ENCODE measurements around the gene MYO15A. TPM values are rescaled to one million over a fixed set of nuclear protein-coding genes. Genes with fewer than 3 reads are reported as not detected.

MYO15A gene
- total RNA-seq, 4 donors from 2014 or later = 0.33 to 0.98 (median 0.61) TPM

DNA sequence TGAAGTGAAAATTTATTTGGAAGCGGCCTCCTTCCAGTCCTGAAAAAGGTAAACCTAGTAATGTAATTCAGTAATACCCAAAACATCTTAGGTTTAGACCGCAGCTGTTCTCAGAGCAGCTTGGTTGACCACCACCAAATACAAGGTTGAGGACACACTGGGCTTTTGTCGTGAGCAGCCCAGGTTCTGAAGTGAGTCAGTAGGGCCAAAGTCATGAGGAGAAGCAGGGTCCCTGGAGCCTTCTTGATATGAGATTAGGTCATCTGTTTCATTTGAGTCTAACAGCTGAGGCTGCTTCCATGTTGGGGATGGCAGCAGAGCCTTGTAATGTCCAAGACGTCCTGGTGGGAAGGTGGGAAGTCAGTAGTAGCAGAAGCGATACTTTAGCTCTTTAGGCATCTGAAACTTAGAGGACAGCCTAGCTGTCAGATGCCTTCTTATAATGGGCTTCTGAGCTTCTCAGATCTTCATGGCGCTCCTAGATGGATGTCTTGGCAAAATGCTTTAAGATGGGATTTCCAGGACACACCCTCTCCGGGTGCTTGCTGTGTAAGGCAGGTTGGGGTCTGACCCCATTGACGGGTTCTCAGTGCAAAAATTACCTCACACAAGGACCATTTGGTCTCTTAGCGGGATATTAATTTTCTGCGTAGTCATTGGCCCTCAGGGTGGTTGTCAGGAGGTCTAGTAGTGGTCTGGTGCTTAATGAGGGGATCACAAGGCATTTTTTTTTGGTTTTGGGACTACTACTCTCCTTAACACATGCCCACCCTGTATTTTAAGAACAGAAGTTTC lies 77.5 kb downstream of the MYO15A start:
- TF ChIP-seq POLR2AphosphoS5 (IDR thresholded peaks at IDR 0.05) = no peak
- TF ChIP-seq EP300 (IDR thresholded peaks at IDR 0.05) = no peak
- TF ChIP-seq, protein P1, sequence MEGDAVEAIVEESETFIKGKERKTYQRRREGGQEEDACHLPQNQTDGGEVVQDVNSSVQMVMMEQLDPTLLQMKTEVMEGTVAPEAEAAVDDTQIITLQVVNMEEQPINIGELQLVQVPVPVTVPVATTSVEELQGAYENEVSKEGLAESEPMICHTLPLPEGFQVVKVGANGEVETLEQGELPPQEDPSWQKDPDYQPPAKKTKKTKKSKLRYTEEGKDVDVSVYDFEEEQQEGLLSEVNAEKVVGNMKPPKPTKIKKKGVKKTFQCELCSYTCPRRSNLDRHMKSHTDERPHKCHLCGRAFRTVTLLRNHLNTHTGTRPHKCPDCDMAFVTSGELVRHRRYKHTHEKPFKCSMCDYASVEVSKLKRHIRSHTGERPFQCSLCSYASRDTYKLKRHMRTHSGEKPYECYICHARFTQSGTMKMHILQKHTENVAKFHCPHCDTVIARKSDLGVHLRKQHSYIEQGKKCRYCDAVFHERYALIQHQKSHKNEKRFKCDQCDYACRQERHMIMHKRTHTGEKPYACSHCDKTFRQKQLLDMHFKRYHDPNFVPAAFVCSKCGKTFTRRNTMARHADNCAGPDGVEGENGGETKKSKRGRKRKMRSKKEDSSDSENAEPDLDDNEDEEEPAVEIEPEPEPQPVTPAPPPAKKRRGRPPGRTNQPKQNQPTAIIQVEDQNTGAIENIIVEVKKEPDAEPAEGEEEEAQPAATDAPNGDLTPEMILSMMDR (IDR thresholded peaks at IDR 0.05) = no peak
- no peak for TF ChIP-seq POLR2A (IDR thresholded peaks at IDR 0.05; ENCODE audit: low read depth)

GRCh38 chr17:18186627-18186982 lies 78.0 kb downstream of the MYO15A start:
- intact Hi-C loops (cut with DNase I) = loop anchor here (5.0 kb wide), 1 partner anchor 34 kb away; no protein-coding TSS in a partner anchor
- TF ChIP-seq EP300 (IDR thresholded peaks at IDR 0.05) = no peak
- TF ChIP-seq, protein P1 (IDR thresholded peaks at IDR 0.05) = no peak
- Histone ChIP-seq H3K4me3 (peak overlapping the region; percentile 87 to 97 (median 94)), H3K27ac (replicated peaks in 1 of 4) (peak overlapping the region; percentile 98 to 99 (median 98)), H3K36me3 (peaks cover 0 to 9% (median 2%) of the 10 kb centered on the region in 4 donors), H3K9me3 (no peaks in the 10 kb centered on the region), H3K4me1 (peaks cover 72 to 85% (median 79%) of the 10 kb centered on the region in 4 donors), H3K27me3 (no peaks in the 10 kb centered on the region)
- WGBS = 15% methylated on average over 1 of the region's 1 CpG
- no peak for DNase-seq (ENCODE audit: extremely low spot score)

More for the DNA sequence above, 77.5 kb downstream of the MYO15A start:
- H3K27me3 ChIP-seq = no peaks in the 10 kb centered on the region
- H3K4me3 ChIP-seq = peak overlapping the region; percentile 87 to 97 (median 94)
- H3K27ac ChIP-seq (replicated peaks in 1 of 4) = peak overlapping the region; percentile 98 to 99 (median 98)
- intact Hi-C loops (cut with DNase I) = loop anchor here (5.0 kb wide), 1 partner anchor 34 kb away; no protein-coding TSS in a partner anchor
- peaks cover 66 to 81% (median 75%) of the 10 kb centered on the region in 4 donors for H3K4me1 ChIP-seq
- 69% methylated on average over 3 of the region's 10 CpGs for WGBS
- DNase-seq (ENCODE audit: extremely low spot score) = no peak
- no peaks in the 10 kb centered on the region for H3K9me3 ChIP-seq
- peaks cover 0 to 9% (median 2%) of the 10 kb centered on the region in 4 donors for H3K36me3 ChIP-seq

DNA sequence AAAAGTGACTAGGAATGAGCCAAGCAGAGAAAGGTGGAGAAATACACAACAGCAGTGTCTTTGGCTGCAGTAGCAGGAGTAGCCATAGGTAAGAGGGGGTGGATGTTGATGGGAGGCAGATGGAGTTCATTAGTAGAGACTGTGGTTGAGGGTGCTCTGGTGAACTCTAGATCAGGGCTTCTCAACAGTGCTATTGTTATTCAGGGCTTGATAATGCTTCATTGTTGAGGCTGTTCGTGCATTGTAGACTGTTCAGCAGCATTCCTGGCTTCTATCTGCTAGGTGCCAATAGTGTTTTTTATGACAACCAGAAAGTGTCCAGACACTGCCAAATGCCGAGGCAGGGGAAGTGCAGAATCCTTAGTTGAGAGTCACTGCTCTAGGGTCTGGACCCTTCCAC lies 78.7 kb downstream of the MYO15A start:
- H3K36me3 ChIP-seq = peaks cover 0 to 9% (median 2%) of the 10 kb centered on the region in 4 donors
- no peaks in the 10 kb centered on the region for H3K27me3 ChIP-seq
- no peak for DNase-seq (ENCODE audit: extremely low spot score)
- intact Hi-C loops (cut with DNase I) = loop anchor here (5.0 kb wide), 1 partner anchor 35 kb away; no protein-coding TSS in a partner anchor
- peaks cover 73 to 85% (median 79%) of the 10 kb centered on the region in 4 donors for H3K4me1 ChIP-seq
- H3K4me3 ChIP-seq = peak overlapping the region; percentile 87 to 97 (median 94)
- H3K9me3 ChIP-seq = no peaks in the 10 kb centered on the region
- H3K27ac ChIP-seq (replicated peaks in 1 of 4) = peak overlapping the region; percentile 98 to 99 (median 98)
- no peak for TF ChIP-seq POLR2AphosphoS5 (IDR thresholded peaks at IDR 0.05)
- no peak for TF ChIP-seq EP300 (IDR thresholded peaks at IDR 0.05)
- TF ChIP-seq, protein P1 (IDR thresholded peaks at IDR 0.05) = no peak
- TF ChIP-seq POLR2A (IDR thresholded peaks at IDR 0.05; ENCODE audit: low read depth) = no peak
- WGBS = 16% methylated on average over 2 of the region's 2 CpGs

- peaks cover 77 to 88% (median 83%) of the 10 kb centered on the region in 4 donors for H3K4me1 ChIP-seq
- H3K36me3 ChIP-seq = peaks cover 0 to 13% (median 5%) of the 10 kb centered on the region in 4 donors
- whole genome bisulfite sequencing = 17% methylated on average over 9 of the region's 9 CpGs
- peak overlapping the region; percentile 98 to 99 (median 98) for H3K27ac ChIP-seq (replicated peaks in 1 of 4)
- no peaks in the 10 kb centered on the region for H3K27me3 ChIP-seq
- no peak for DNase-seq (ENCODE audit: extremely low spot score)
- TF ChIP-seq EP300 (IDR thresholded peaks at IDR 0.05) = no peak
- TF ChIP-seq, protein P1 (IDR thresholded peaks at IDR 0.05) = no peak
- TF ChIP-seq POLR2A (IDR thresholded peaks at IDR 0.05; ENCODE audit: low read depth) = no peak
- no peak for TF ChIP-seq POLR2AphosphoS5 (IDR thresholded peaks at IDR 0.05)
- intact Hi-C loops (cut with DNase I) = loop anchor here (5.0 kb wide), 1 partner anchor 36 kb away; no protein-coding TSS in a partner anchor
- no peaks in the 10 kb centered on the region for H3K9me3 ChIP-seq
- peak overlapping the region; percentile 87 to 97 (median 94) for H3K4me3 ChIP-seq
Measured at GRCh38 chr17:18187821-18188761, 79.5 kb downstream of the MYO15A start.

Measured in esophagus muscularis mucosa (tissue), 4 donors.